HG03520 (cell line): Measurements from ENCODE around the gene AFMID.

ENCODE experiments used
- ATAC-seq: cut with Tn5 transposase; IDR thresholded peaks from one replicate; pipeline ENCODE4 v1.9.1; 2021; ENCODE audit warnings: mild to moderate bottlenecking, moderate library complexity; ENCODE audit not compliant: unreplicated experiment

Gene AFMID

DNA sequence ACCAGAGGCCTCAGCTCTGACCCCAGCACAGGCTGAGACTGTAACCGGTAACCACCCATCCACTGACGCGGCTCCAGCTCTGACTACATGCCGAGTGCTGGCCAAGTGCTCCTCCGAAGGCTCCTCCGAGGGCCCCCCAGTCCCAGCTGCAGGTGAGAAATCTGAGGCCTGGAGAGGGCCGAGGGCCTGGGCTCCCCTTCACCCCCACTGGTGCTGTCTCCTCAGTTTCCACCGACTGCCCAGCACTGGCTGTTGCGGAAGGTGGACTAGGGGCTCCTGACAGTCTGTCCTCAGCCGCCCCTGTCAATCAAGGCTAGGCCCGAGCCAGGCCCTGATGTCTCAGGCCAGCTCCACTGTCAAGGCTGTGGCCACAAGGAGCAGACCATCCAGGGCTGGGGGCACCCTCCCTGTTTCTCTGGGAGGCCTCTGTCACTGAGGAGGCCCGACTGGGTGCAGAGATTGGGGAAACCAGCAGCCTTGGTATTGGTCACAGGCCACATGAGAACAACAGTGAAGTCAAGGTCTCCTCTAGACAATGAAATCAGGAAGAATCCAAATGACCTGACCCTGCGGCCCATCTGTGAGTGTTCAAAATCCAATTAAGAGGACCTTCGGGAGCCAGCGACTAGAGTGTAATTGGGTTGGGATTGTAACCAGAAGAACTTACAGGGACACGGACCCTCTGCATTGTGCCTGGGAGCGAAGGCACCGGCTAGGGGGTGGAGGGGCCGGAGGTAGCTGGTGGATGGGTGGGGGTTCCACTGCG lies 49.4 kb downstream of the AFMID start:
- ATAC-seq, result no peak

DNA sequence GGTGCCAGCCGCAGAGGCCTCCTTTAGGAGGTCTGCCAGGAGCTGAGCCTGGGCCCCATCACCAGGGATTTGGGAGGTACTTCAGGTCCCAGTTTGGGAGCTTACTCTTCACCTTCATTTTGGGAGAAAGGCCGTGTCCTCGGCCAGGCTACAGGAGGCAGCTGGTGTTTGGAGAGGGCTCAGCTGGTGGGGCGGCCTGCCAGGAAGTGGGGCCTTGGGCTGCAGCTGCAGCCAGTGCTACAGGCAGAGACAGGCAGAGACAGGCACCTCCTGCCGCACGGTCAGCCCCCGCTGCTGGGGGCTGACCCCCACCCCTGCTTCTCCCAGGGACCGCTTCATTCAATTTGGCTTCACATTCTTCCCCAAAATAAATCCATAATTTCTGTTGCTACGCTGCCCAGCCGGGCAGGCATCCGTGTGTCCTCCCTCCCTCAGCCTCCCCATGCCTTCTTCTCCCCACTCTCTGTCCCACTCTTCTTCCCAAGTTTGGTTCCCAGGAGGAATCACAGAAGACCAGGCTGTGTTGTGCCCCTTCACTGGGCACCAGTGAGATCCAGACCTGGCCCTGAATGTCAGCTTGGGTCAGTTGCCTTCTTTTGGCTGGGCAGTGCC lies 50.3 kb downstream of the AFMID start:
- no peak for ATAC-seq

DNA sequence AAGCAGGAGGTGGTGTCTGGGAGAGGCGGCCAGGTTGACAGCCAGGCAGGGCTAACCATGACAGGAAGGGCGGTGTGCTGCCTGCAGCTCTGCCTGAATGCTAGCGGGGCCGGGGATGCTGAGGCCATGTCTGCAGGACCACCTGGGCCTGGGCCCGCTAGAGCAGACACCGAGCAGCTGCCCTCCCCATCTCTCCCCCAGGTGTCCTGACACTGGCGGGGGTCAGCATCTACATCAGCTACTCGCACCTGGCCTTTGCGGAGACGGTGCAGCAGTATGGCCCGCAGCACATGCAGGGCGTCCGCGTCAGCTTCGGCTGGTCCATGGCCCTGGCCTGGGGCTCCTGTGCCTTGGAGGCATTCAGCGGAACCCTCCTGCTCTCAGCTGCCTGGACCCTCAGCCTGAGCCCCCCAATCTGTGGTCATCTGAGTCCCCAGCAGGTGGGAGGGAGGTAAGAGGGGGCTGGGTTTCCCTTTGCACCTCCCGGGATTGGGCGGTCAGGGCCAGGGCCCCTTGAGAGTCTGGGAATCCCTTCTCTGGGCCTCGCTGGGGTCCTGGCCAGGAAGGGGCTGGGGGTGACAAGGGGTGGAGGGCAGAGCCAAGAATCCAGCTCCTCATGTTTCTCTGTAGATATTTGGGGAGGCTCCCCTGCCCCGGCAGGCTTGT lies 51.8 kb downstream of the AFMID start:
- no peak for ATAC-seq

DNA sequence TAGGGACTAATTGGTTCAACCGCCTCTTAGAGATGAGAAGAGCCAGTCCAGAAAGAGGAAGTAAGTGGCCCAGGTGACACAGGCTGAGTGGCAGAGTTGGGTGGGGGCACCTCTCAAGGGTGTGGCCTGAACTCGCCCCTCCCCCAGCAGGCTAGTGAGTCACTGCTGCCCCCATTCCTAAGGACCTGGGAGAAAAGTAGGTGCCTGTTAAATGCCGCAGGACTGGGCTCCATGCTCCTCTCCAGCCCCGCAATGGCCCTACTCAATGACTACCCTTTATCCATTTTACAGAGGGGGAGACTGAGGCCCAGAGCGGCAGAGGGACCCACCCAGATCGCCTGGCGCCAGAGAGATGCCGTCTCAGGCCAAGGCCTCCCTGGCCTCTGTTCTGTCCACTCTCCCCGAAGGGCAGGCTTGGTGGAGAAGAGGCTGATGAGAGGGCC lies 52.3 kb downstream of the AFMID start:
- no peak for ATAC-seq

DNA sequence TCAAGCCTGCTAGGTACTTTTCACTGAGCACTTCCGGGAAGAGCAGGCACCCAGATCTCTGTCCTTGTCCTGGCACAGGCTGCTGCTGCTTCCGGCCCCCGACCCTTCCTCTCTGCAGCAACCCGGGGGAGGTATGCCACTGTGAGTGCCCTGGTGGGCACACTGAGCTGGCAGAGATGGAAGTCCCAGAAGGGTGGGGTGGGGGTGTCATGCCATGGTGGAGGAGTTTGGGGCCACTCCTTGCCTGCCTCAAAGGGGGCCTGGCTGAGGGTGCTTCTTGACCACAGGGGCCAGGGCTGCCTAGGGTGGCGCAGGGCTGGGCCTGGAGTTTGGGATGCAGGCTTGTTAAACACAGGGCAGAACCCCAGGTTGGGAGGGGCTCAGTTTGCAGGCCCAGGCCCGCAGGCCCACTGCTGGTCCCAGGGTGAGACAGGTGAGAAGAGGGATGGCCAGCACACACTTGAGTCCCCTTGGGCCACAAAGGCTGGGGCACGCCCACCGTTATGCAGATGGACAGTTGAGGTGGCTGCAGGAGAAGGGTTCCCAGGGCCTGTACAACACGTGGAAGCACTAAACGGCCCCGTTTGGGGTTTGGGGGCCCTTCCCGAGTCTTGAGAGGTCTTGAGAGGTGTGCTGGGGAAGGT lies 53.0 kb downstream of the AFMID start:
- no peak for ATAC-seq

DNA sequence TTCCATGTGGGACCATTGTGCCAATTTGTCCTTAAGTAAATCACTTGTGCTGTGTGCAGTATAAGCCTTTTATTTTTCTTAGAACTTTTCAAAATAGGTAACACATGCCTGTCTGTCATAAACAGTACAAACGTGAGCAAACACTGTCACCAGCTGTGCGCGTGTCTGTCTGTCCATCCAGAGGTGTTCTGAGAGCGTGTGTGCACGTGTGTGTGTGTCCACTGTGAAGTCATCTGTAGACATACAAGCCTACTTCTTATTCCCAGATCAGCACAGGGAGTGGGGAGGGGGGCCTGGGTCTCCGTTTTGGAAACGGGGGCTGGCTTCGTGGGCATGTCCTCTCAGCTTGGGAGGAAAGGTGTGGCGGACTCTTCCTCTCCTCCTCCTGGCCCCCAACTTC lies 53.7 kb downstream of the AFMID start:
- ATAC-seq, result no peak

DNA sequence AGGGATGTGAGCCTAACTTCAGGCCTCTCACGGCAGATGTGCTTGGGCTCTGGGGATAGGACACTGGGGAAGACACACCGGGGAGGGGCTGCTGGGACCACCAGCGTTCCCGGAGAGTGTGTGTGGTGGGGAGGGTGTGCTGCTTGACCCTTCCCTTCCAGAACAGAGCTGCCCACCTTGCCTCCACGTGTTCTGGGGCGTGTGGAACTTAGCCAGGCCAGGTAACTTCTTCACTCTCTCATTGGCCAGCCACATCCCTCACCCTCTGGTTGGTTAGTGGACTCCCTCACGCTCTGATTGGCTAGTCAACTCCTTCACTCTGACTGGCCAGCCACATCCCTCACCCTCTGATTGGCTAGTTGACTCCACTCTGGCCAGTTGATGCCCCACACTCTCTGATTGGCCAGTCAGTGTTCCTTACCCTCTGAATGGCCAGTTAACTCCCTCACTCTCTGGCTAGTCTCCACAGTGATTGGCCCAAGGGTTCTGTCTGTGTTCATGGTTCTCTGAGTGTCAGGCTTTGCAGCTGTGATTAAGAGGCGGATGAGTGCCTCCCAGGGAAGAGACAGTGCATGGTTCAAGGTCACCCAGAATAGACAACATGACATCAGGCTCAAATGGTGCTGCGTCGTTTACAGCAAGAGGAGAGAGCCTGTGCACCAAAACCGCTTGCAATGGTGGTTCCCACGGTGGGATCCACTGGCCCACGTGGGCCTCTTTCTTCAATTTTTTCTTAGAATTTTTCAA lies 54.3 kb downstream of the AFMID start:
- no peak for ATAC-seq

DNA sequence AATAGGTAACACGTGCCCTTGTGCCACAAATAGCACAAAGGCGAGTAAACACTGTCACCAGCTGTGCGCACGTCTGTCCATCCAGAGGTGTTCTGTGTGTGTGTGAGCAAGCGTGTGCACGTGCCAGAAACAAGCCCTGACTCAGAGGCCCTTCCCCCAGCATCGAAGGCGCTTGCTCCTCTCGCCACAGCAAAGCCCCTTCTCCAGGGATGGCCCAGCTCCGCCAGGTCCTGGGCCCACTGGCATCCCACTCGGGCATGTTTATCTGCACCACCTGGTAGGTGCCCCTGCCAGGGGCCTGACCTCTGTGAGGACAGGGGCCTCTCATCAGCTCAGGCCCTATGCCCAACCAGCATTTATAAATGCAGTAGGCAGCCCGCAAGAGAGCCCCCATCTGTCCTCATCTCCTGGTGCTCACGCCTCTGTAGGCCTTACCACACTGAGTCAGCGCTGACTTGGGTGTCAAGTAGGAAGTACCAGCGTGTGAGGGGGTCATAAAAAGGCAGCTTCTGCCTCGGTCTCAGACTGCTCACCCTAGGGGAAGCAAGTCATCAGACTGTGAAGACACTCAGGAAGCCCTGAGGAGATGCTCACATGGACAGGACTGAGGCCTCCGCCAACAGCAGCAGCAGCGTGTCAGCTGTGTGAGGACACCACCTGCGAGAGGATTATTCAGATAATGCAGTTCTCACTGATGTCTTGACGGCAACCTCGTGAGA lies 55.0 kb downstream of the AFMID start:
- ATAC-seq, result no peak

DNA sequence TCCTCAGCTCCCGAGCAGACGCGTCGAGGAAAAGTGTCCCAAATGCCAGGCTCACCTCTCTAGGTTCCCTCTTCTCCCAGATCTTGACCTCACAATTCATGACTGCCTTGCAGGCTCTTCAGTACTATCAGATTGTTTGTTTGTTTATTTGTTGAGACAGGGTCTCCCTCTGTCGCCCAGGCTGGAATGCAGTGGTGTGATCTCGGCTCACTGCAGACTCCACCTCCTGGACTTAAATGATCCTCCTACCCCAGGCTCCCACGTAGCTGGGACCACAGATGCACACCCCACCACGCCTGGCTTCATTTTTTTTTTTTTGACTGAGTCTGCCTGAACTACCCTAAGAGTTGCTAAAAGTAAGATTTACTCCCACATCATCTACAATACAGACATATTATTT lies 60.1 kb downstream of the AFMID start:
- ATAC-seq, result no peak

DNA sequence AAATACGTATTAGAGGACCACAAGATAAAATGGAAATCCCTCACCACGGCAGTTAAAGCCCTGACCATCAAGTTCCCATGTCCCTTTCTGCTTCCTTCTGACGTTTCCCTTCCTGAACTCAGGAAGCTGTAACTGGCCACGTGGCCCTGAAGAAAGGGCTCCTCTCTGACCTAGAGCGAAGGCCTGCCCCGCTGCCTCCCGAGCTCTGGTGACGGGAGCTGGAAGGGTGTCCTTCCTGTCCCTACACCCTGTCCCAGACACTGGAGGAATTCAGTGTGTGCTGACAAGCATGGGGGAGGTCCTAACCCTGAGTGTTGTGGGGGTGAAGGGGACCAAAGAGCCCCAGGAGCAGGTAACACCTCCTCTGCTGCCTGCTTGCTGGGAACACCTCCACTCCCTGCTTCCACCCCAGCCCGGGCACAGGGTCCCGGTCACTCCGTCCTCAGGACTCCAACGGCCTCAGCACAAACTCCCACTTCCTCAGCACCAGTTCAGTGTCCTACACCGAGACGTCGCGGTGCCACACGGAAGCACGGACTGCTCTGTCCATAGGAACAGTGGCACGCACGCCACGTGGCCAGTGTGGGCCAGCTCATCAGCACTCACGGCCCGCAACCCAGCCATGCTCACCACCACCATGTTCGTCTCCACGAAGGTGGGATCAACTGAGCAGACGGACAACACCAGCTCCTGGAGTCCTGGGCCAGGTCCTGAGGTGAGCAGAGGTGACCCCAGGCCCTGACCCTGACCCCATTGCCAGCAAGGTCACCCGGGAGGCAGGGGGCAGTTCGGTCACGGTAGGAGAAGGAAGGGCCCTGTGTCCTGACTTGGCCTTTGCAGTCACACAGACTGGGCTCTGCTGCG lies 61.1 kb downstream of the AFMID start:
- ATAC-seq, result no peak

DNA sequence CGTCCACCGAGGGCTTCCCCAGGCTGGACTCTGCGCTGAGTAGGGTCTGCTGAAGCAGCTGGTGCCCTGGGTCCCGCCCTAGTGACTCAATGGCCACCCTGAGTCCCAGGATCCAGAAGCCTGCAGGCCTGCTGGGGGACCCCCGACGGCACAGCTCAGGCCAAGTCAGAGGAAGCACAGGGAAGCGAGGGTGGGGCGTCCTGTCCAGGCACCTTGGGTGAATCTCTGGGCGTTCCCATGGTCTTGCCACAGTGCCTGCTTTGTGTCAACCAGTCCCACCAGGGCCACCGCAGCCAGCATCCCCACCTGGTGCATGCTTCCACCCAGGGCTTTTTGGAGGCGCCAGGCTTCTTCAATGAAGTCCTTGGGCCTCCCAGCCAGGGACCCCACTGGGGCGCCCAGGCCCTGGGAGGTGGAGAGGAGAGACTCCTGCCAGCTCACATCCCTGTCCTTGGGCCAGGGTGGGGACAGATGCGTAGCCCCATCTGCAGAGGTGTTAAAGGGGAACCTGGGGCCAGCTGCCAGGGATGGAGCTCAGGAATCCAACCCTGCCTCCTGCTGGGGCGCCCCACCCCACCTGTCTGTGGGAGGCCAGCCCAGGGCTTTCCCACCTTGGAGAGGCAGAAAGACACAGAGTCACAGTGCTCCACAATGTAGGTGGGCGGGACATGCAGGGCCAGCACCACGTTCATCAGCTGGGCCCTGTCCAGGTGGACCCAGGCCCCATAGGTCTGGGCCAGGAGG lies 62.1 kb downstream of the AFMID start:
- no peak for ATAC-seq

DNA sequence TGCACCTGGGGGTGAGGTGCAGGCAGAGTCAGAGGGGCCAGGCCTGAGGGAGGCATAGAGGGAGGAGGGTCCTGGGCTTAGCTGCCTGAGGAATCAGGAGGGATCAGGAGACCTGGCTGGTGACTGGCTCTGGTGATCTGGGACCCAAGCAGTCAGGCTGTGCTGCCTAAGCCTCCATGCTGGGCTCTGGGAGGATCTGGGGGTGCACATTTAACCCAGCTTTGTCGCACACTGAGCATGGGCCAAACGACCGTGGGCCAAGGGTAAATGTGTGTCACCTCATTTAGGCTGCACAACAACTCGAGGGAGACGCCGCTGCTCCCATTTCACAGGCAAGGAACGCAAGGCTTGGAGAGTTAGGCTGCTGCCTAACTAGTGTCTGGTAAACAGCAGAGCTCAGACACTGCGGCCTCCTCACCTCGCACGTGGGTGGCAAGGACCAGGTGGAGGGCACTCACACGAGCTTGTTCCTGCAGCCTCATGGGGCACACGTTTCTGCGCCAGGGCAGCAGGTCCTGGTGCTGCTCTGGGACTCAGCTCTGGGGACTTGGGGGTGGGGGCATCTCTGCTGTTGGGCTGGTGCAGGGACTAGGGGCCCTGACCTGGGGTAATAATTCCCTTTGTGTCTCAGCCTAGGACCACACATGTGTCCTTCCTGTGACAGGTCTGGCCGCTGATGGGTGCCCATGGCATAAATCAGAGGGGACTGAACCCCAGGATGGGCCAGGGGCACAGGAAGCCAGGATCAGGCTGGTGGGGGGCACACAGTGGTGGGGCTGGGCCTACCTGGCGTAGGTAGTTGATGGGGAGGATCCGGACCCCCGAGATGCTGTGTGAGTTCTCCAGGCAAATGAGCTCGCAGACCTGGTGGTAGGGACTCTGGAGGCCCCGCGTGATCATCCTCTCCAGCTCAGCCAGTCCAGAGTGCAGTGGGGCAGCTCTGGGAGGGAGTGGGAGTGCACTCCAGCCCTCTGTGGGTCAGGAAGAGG lies 63.0 kb downstream of the AFMID start:
- ATAC-seq, result no peak

DNA sequence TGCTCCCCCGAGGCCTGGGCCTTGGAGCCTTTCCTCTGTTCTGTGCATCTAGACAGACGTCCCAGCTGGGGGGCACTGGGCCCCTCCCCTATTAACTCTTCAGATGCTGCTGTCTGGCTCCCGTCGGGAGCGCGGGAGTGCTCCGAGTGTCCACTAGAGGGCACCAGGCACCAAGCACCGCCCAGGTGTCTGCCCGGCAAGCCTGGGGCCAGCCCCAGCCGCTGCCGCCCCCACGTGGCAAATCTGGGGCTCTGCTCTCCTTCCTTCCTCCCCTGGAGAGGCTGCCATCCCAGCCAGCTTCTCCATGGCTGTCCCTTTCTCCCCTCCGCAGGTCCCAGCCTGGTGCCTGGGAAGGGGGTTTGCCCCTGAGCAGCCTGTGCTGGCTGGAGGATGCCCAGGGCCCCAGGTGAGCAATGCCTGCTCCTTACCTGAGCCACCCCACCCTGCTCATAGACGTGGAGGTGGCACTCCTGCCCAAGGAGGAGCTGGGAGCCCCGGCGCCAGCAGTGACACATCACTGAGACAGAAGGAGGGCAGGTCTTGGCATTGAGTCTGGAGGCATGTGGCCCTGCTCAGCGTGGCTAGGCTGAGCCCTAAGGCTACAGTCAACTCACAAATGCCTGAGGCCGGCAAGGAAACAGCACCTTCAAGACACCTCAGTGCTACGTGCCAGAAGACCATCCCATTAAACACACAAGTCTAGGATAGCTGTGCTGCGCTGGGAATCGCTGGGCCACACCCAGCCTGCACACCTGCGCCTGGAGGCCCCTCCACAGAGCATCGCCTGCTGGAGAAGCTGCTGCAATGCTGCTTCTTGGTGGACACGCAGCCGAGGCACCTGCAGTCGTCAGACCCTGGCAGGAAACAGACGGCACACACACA lies 64.0 kb downstream of the AFMID start:
- ATAC-seq, result no peak

DNA sequence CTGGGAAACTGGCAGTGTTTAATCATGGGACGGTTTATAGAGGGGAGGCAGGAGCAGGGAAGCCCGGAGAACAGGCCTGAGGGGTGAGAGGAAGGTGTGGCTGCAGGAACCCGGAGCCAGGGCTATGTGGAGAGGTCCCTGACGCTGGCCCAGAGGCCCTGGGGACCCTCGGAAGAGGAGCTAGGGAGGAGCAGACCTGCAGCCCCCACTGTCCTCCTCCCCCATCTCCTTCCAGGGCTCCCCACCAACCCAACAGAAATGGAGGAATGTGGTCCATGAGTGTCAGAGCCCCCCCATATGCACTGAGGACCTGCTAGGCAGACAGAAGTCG lies 64.6 kb downstream of the AFMID start:
- ATAC-seq, result no peak

DNA sequence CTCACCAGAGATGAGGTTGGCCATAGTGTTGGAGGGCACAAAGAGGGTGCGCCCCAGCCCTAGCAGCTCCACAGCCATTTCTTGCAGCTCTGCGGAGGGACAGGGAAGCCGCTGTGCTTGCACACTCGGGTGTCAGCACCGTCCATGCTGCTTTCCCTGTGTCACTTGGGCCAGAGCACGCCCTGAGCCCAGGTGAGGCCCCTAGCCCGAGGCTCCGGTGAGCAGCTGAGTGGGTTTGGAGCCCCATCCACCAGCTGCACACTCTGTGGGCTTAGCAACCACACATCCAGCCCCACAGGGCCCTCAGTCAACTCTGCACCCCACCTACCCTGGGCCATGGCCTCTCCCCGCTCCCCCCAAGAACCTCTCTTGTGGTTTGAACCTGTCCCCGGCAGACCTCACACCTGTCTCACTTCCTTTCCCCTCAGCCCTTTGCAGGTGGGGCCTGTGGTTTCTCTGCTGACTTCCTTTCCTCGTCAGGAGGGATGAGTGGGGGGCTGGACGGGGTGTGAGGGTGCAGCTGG lies 65.0 kb downstream of the AFMID start:
- ATAC-seq, result no peak
